NCI-H1105 (cell line): Measurements from ENCODE around the gene LAMA1.

Experiments
- DNase-seq: peaks from one replicate; lab custom pipeline; 2025; lab: John Stamatoyannopoulos, UW

The LAMA1 gene

DNA sequence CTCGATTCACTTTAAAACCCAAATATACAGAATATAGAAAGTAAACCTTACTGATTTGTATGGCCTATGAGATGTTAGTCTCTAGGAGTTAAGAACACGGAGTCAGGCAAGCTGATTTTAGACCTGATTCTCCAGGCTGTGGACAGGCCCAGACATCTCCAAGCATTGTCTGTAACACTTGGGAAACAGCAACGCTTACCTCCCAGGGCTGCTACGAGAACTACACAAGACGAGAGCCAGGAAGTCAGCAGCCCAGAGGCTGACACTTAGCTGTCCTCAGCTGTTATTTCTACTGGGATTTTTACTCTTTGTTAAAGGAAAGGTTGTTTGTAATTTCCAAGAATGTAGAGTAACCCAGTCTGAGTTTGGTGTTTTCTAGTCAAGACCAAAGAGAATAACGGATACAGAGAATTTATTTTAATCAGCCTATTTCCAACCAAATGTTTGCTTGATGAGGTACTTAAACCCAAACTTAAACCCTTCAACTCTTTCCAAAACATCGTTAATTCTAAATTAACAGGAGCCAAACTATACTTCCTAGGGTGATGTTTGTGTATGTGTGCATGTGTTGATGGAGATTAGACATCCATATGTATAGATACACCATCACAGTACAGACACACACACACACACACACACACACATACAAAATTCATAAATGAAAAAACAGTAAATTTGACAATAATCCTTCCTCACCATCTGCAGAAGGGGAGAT, 123.4 kb downstream of the LAMA1 start:
- no peak for DNase-seq

DNA sequence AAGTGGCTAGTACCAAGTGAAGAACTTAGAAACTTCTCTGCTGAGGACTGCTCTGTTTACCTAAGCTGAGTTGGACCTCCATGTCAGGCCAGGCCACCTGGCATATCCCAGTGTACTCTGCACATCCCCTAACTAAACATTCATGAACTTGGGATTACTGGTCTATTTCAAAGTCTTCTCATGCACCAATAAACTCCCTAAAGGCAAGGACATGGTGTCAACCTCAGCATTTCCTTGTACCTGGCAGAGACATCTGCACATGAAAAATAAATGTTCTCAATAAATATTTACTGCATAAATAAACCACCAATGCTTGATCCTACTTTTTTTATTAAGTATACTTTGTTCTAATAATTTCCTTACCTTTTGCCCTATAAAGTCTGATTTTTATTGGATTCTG, 124.8 kb downstream of the LAMA1 start:
- no peak for DNase-seq

GRCh38 chr18:6983366-6983765, 134.2 kb downstream of the LAMA1 start:
- no peak for DNase-seq

DNA sequence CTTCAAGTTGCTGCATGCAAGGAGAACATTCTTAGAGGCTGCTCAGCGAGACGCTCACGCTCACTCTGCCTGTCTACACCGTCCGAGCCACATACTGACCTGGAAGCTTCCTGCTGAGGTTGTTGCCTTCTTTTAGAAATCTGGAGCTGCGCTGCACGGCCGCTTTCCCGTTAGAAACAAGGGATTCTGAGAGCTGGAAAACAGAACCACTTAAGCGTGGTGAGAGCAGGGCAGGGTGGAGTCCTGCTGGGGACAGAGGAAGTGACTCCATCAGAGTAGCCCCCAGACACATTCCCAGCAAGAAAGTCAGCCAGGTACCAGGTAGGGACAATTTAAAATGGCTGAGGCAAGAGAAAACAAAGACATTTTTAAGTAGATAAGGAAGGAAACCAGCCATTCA, 135.2 kb downstream of the LAMA1 start:
- no peak for DNase-seq

DNA sequence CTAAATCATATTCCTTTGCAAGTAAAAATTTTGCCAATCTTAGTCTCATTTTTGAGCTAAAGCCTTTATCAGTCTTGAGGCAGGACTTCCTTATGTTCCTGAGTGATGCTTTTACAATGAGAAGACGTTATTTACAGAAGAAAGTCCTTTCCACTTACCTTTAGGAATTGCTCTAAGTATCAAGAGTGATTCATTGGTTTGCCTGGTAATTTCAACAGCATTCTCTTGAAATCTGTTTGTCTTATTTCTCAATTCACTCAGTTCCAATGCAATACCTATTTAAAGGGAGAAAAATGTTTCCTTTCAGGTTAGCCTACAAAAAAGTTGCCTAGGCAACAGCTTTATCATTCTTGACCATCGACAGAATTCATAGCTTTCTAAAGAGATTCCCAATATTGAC, 137.2 kb downstream of the LAMA1 start:
- no peak for DNase-seq

DNA sequence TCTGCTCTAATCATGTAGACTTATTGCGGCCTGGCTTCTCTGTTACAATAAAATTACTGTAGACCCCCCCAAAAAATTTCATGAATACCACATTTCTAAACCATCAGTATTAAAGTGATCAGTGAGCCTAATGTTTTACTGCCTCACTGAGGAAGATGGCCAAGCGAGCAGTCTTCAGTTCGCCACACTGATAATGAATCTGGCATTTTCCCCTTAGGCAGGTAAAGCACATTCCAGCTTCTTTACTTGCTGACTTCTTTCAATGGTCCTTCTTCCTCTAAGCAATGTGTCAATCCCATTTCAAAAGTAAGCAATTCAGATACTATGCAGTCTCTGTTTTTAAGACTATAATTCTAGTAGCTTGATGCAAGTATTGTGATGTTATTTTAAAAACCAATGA, 137.6 kb downstream of the LAMA1 start:
- no peak for DNase-seq

- DNase-seq, result no peak
Measured at GRCh38 chr18:6976935-6977334, 140.7 kb downstream of the LAMA1 start.

DNA sequence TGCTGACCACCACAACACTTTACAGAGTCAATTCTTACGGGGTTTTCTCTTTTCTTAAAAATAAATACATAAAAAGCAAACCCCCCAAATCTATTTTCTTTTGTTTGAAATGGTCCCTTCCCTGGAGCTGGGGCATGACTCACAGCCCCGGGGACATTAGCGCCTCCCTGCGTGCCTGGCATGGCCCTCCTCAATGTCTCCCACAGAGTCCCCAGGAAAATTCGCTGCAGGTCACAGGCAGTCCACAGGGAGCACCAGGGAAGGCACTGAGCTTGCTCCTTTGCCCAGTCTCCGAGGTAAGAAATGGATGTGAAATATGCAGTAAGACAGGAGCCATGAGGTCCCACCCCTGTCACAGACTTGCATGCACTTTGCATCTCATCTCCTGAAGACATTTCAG, 142.5 kb downstream of the LAMA1 start:
- no peak for DNase-seq

DNA sequence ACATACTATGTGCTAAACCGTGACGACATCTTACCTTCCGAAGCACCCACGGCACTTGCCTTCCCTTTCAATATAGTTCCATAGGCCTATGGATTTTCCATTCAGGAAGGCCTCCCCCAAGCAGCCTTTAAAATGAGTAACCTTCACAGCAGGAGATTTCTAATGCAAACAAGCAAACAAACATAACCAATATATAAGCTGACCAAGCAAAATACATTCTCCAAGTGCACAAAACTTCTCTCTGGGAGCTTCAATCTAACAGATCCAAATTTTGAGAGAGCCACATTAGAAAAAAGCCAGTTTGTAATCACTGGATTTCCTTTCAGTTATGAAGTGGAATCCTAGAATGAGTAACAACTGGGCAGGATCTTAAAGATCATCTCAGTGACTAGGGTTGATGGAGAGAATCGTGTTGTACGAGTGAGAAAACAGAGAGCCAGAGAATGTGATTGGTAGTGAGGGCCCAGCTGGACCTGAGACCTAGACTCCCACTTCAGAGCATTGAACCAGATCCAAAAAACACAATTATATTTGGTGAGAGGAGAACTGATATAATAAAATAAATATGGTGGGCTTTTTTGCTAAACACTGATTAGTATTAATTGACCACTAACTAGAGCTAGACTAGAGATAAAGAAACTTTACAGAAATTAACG, 145.6 kb downstream of the LAMA1 start:
- no peak for DNase-seq

GRCh38 chr18:6963452-6964097, 154.0 kb downstream of the LAMA1 start:
- DNase-seq, result no peak

- no peak for DNase-seq
Measured at GRCh38 chr18:6962571-6963451, 154.8 kb downstream of the LAMA1 start.

DNA sequence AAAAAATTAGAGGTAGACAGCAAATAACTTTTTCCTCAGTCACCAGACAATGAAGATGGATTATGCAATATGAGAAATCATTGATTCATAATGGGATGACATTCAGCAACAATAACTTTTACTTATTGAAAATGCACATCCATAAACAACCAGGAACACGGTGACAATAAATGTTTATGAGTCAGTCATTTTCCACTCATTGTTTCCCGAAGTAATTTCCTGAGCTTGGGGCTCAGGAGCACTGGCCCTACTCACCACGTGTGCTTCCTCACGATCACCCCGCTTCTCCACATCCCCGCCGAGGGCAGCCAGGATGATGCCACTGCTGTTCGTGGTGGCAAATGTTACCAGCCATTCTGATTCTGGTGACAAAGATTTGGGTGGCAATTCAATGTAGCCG, 156.3 kb downstream of the LAMA1 start:
- DNase-seq, result no peak

GRCh38 chr18:6960656-6961055, 156.9 kb downstream of the LAMA1 start:
- no peak for DNase-seq

GRCh38 chr18:6960124-6960523, 157.5 kb downstream of the LAMA1 start:
- no peak for DNase-seq

- DNase-seq, result no peak
Measured at GRCh38 chr18:6959110-6959509, 158.5 kb downstream of the LAMA1 start.

GRCh38 chr18:6956999-6957398, 160.6 kb downstream of the LAMA1 start:
- DNase-seq, result no peak

DNA sequence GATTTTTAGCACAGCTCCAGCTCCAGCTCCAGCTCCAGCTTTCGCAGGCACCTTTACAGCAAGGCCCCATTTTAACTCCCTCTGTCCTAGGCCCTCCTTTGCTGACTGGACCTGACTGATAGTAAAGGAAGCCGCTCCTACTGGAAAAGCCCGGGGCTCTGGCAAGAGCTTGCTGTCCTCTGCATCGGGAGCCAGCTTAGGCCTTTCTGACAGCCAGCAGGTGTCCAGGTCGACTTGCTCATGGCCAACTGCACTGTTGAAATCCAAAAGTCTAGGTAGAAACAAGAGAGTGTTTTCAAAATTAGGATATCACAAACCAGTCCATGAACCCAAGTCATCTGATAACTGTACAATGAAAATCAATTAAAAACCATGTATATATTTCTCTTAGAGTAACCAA, 161.1 kb downstream of the LAMA1 start:
- no peak for DNase-seq

DNA sequence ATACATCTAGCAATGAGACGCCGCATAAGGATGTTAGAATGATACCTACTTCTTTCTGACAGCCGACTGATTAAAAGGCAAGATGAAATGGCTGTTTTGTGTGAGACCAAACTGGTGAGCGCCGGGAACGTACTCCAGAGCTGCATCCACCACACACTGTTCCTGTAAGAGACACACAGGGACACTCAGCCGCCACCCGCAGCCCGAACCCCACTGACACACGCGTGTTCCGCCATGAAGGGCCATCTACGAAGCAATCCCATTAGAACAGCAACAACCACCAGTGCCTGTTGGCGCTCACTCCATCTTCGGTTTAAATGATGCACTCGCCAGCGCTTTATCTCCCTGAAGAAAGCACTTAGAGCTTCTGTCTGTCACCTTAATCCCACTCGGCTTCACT, 162.3 kb downstream of the LAMA1 start:
- DNase-seq, result no peak

DNA sequence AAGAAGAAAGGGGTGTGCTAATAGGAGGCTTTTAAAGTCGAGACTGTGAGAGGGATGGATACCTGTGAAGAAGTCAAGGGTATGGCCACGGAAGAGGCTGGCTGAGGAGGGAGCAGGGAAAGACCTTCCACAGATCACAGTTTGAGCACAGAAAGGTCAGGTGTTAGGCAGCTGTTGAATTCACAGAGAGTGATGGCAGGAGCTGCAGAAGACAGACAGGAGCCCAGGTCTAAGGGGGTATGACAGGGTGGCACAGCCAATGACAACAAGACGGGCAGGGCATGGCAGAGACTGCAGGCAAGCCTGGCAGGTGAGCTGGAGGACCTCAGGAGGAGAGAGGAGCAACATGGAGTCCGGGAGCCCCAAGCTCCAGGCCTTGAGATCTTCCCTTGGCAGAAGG, 163.1 kb downstream of the LAMA1 start:
- DNase-seq, result no peak

DNA sequence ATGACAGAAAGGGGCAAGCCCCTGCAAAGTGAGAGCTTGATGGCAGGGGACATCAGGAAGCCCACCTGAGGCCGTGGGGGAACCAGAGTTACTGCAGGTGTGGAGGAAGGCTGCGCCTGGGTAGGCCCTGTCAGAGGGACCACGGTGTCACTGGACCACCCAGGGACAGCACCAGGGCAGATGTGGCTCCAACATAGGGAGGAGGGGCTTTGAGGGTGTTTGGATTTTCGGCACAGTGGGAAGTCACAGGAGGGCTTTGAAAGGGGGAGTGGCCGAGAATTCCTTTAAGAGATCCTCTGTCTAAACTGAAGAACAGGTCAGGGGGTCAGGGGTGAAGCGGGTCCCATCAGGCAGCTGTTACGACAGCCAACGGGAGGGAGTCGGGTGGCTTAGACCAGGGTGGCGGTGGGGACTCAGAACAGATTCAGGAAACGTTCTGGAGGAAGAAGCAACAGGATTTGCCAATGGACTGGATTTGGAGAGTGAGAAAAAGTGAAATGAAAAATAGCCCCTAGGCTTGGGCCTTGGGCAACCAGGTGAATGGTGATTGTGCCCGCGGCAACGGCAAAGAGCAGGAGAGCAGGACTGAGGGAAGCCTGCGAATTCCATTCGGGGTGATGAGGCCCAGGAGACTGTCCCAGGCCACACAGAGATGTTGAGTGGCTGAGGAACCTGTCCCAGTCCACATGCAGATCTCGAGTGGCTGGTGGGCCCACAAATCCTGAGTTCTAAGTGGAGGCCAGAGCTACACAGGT, 166.1 kb downstream of the LAMA1 start:
- DNase-seq, result no peak

DNA sequence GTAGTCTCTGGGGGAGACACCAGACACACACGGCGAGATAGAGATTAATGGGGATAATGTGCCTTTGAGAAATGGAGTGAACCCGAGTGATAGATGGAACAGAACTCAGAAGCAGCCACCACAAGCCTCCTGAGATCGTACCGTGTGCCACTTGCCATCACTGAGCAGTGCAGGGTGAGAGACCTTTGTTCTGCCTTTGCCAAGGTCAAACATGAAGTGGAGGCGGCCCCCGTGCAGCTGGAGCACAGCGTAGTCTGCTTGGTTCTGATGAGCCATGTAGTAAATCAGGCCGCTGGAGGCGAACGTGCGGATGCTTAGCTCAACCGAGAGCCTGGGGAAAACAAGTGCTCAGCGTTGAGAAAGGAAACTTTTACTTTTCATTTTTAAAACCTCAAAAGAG, 167.0 kb downstream of the LAMA1 start:
- DNase-seq, result no peak
